GM23248 (cell line): ENCODE measurements around the gene UBC. TPM values are rescaled to one million over a fixed set of nuclear protein-coding genes. Genes with fewer than 3 reads are reported as not detected.

ENCODE experiments used
- DNase-seq: peaks from one replicate; pipeline ENCODE4 v3.0.0-alpha.2; 2015
- H2AFZ ChIP-seq: fragments of 200-600 bp; sonication (generic); 2 replicates; pipeline ENCODE4 v1.6.1; 2016; ENCODE audit warnings: antibody characterized with exemption
- H3F3A ChIP-seq: fragments of 200-600 bp; sonication (generic); 2 replicates; pipeline ENCODE4 v1.6.1; 2016; ENCODE audit warnings: mild to moderate bottlenecking, antibody characterized with exemption, mixed run types; ENCODE audit not compliant: insufficient read depth
- H3K27ac ChIP-seq: fragments of 200-600 bp; sonication (generic); 2 replicates; pipeline ENCODE4 v1.5.1; 2016; ENCODE audit warnings: mild to moderate bottlenecking
- H3K27me3 ChIP-seq: fragments of 200-600 bp; sonication (generic); replicated peaks from 2 replicates; pipeline ENCODE4 v1.6.1; 2016; ENCODE audit warnings: mild to moderate bottlenecking; ENCODE audit not compliant: insufficient read depth
- H3K36me3 ChIP-seq: fragments of 200-600 bp; sonication (generic); 2 replicates; pipeline ENCODE4 v1.6.1; 2016; ENCODE audit warnings: low read depth, mild to moderate bottlenecking
- H3K4me1 ChIP-seq: fragments of 200-600 bp; sonication (generic); 2 replicates; pipeline ENCODE4 v1.6.1; 2016; ENCODE audit warnings: mild to moderate bottlenecking; ENCODE audit not compliant: insufficient read depth
- H3K4me2 ChIP-seq: fragments of 200-600 bp; sonication (generic); one replicate; pipeline ENCODE4 v1.6.1; 2016; ENCODE audit warnings: mild to moderate bottlenecking; ENCODE audit not compliant: unreplicated experiment
- H3K4me3 ChIP-seq: fragments of 200-600 bp; sonication (generic); 2 replicates; pipeline ENCODE4 v1.5.1; 2016; ENCODE audit warnings: mild to moderate bottlenecking
- H3K79me2 ChIP-seq: fragments of 200-600 bp; sonication (generic); 2 replicates; pipeline ENCODE4 v1.6.1; 2016; ENCODE audit warnings: mild to moderate bottlenecking; ENCODE audit not compliant: insufficient read depth
- H3K9ac ChIP-seq: fragments of 200-600 bp; sonication (generic); 2 replicates; pipeline ENCODE4 v1.6.1; 2016; ENCODE audit warnings: mild to moderate bottlenecking
- H3K9me2 ChIP-seq: fragments of 200-600 bp; sonication (generic); 2 replicates; pipeline ENCODE4 v1.6.1; 2016; ENCODE audit warnings: mixed run types, mild to moderate bottlenecking, moderate library complexity; ENCODE audit not compliant: insufficient read depth
- H3K9me3 ChIP-seq: fragments of 200-600 bp; sonication (generic); one replicate; pipeline ENCODE4 v1.6.1; 2017; ENCODE audit warnings: low read depth
- H4K20me1 ChIP-seq: fragments of 200-600 bp; sonication (generic); 2 replicates; pipeline ENCODE4 v1.6.0; 2016; ENCODE audit not compliant: insufficient read depth
- EZH2 ChIP-seq: fragments of 200-600 bp; sonication (generic); IDR thresholded peaks from 2 replicates; pipeline ENCODE4 v1.6.1; 2018; ENCODE audit warnings: antibody characterized with exemption, mild to moderate bottlenecking; ENCODE audit not compliant: insufficient read depth, poor library complexity, severe bottlenecking
- EZH2phosphoT487 ChIP-seq: fragments of 200-600 bp; sonication (generic); IDR thresholded peaks from 2 replicates; pipeline ENCODE4 v1.6.1; 2018; ENCODE audit warnings: antibody characterized with exemption, moderate library complexity, mild to moderate bottlenecking, low read depth; ENCODE audit not compliant: insufficient read depth
- WGBS, 2 experiments: methylation state at CpG; one replicate each; pipeline ENCODE4 v1.1.6; 2015 to 2017; ENCODE audit warnings: low lambda C conversion rate in 2 of 2, low coverage in 1 of 2; ENCODE audit errors: missing lambda C conversion rate in 2 of 2; 5-methylcytosine and 5-hydroxymethylcytosine counted together
- in situ Hi-C: fragments of 300-500 bp; cut with MboI; formaldehyde crosslinking; loops from 2 replicates; pipeline ENCODE4 v1.15.0; 2020
- polyA plus RNA-seq: library from polyadenylated mRNA; unstranded; fragments of >200 nt; fragmentation: Nextera tagmentation; extraction: Ambion mirVana; gene quantifications from 2 replicates; pipeline ENCODE4 v1.2.1, GENCODE V29; 2016
- total RNA-seq: library from RNA; depleted of rRNA; stranded (reverse); fragments of >200 nt; shearing (Covaris generic); gene quantifications from 2 replicates; pipeline ENCODE4 v1.2.3, GENCODE V29; 2014

Gene UBC
- total and polyA plus RNA-seq, 2 experiments from 2014 or later, result 1,490 to 1,496 TPM

DNA sequence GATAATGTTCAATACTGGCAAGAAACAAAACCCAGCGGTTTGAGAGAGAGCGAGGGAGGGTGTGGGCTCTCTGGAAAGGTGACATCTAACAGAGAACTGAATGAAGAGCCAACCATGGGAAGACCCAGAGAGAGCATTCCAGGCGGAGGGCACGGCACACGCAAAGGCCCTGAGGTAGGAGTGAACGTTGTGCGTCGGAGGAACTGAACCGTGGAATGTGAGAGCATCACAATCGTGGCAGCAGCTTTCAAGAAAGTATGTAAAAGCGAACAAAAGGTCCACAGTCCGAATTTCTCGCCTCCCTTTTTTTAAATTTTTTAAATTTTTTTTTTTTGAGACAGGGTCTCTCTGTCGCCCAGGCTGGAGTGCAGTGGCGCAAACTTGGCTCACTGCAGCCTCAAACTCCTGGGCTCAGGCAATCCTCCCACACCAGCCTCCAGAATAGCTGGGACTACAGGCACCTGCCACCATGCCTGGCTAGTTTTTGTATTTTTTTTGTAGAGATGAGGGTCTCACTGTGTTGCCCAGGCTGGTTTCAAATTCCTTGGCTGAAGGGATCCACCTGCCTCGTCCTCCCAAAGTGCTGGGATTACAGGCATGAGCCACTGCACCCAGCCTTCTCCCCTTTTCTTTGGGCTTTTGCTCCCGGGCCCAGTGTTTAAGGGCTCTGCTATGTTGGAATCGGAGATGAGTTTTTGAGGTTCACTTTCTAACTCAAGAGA is 35.5 kb downstream of the UBC start:
- H3K4me2 ChIP-seq, result no peak overlapping the region
- no peaks in the 10 kb centered on the region for H3K4me1 ChIP-seq
- no peak for DNase-seq
- H3K9me3 ChIP-seq, result no peaks in the 10 kb centered on the region
- no peak overlapping the region for H3K4me3 ChIP-seq
- H3K9me2 ChIP-seq, result no peaks in the 10 kb centered on the region
- H2AFZ ChIP-seq, result no peak overlapping the region
- H3F3A ChIP-seq, result no peaks in the 10 kb centered on the region
- no peak overlapping the region for H3K9ac ChIP-seq
- no peak overlapping the region for H3K27ac ChIP-seq
- in situ Hi-C loops, result no loop called here
- no peaks in the 10 kb centered on the region for H3K79me2 ChIP-seq
- TF ChIP-seq EZH2phosphoT487, result no peak
- no peak for TF ChIP-seq EZH2
- no peaks in the 10 kb centered on the region for H3K27me3 ChIP-seq
- no peaks in the 10 kb centered on the region for H4K20me1 ChIP-seq
- 81 to 85% methylated on average over 18 of the region's 18 CpGs for WGBS, 2 experiments
- H3K36me3 ChIP-seq, result no peaks in the 10 kb centered on the region

GRCh38 chr12:124877423-124877822 is 37.0 kb downstream of the UBC start:
- TF ChIP-seq EZH2 (no peak), EZH2phosphoT487 (no peak)
- Histone ChIP-seq H3K9me2 (no peaks in the 10 kb centered on the region), H3K79me2 (no peaks in the 10 kb centered on the region), H3K27me3 (no peaks in the 10 kb centered on the region), H2AFZ (no peak overlapping the region), H3K4me3 (no peak overlapping the region), H3K36me3 (no peaks in the 10 kb centered on the region), H3K27ac (no peak overlapping the region), H4K20me1 (no peaks in the 10 kb centered on the region), H3K4me1 (no peaks in the 10 kb centered on the region), H3K4me2 (no peak overlapping the region), H3K9me3 (no peaks in the 10 kb centered on the region), H3F3A (no peaks in the 10 kb centered on the region), H3K9ac (no peak overlapping the region)
- no peak for DNase-seq
- 49 to 55% methylated on average over 3 of the region's 3 CpGs for WGBS, 2 experiments
- in situ Hi-C loops, result no loop called here

DNA sequence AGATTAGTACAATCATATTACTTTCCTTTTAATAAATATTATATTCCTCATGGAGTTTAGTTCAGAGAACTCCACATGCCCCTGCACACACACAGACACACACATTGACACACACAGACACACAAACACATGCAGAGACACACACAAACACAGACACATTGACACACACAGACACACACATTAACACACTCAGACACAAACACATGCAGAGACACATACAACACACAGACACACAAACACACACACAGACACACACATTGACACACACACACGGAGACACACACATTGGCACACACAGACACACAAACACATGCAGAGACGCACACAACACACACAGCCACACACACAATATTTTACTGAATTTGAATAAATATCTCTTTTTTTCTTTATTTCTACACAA is 38.3 kb downstream of the UBC start:
- no peaks in the 10 kb centered on the region for H3K36me3 ChIP-seq
- H3K9ac ChIP-seq, result no peak overlapping the region
- H4K20me1 ChIP-seq, result no peaks in the 10 kb centered on the region
- H3F3A ChIP-seq, result no peaks in the 10 kb centered on the region
- no peak overlapping the region for H3K27ac ChIP-seq
- in situ Hi-C loops, result no loop called here
- H3K4me2 ChIP-seq, result no peak overlapping the region
- H3K4me3 ChIP-seq, result no peak overlapping the region
- H3K9me3 ChIP-seq, result no peaks in the 10 kb centered on the region
- TF ChIP-seq EZH2 (no peak), EZH2phosphoT487 (no peak)
- 66 to 69% methylated on average over 2 of the region's 2 CpGs for WGBS, 2 experiments
- no peaks in the 10 kb centered on the region for H3K79me2 ChIP-seq
- DNase-seq, result no peak
- H3K27me3 ChIP-seq, result no peaks in the 10 kb centered on the region
- no peaks in the 10 kb centered on the region for H3K9me2 ChIP-seq
- H2AFZ ChIP-seq, result no peak overlapping the region
- H3K4me1 ChIP-seq, result no peaks in the 10 kb centered on the region

GRCh38 chr12:124875803-124876132 is 38.7 kb downstream of the UBC start:
- TF ChIP-seq EZH2, result no peak
- TF ChIP-seq EZH2phosphoT487, result no peak

More at GRCh38 chr12:124875803-124876132, 38.7 kb downstream of the UBC start:
- Histone ChIP-seq H3K36me3 (no peaks in the 10 kb centered on the region), H2AFZ (no peak overlapping the region), H3K4me2 (no peak overlapping the region), H3K9me3 (no peaks in the 10 kb centered on the region), H3K27me3 (no peaks in the 10 kb centered on the region), H3K27ac (no peak overlapping the region), H3K4me3 (no peak overlapping the region), H3K79me2 (no peaks in the 10 kb centered on the region), H3K4me1 (no peaks in the 10 kb centered on the region), H4K20me1 (no peaks in the 10 kb centered on the region), H3K9me2 (no peaks in the 10 kb centered on the region), H3K9ac (no peak overlapping the region), H3F3A (no peaks in the 10 kb centered on the region)
- in situ Hi-C loops, result no loop called here
- 67 to 88% methylated on average over 2 of the region's 2 CpGs for WGBS, 2 experiments
- no peak for DNase-seq
